GM19025 (cell line): ENCODE results near the gene YPEL3.

Experiments
- ATAC-seq: cut with Tn5 transposase; IDR thresholded peaks from one replicate; pipeline ENCODE4 v1.9.1; 2021; ENCODE audit warnings: mild to moderate bottlenecking, low read depth, moderate library complexity; ENCODE audit not compliant: unreplicated experiment

The YPEL3 gene

GRCh38 chr16:30053376-30054015 is 42.5 kb downstream of the YPEL3 start:
- ATAC-seq: no peak

GRCh38 chr16:30052671-30053372 is 43.2 kb downstream of the YPEL3 start:
- ATAC-seq: peak; percentile 76

- no peak for ATAC-seq
These were observed 44.5 kb downstream of the YPEL3 start for GRCh38 chr16:30051518-30051917.

GRCh38 chr16:30049871-30050270 is 46.1 kb downstream of the YPEL3 start:
- no peak for ATAC-seq

- no peak for ATAC-seq
These were observed 49.4 kb downstream of the YPEL3 start for GRCh38 chr16:30046588-30046987.

GRCh38 chr16:30046178-30046577 is 49.8 kb downstream of the YPEL3 start:
- no peak for ATAC-seq
